OCI-LY7 (cell line): ENCODE results near the gene CISD2.

Experiments
- CTCF ChIP-seq: fragments of 200-600 bp; sonication (generic); conservative IDR thresholded peaks from 2 replicates; pipeline ENCODE4 v1.5.1; 2014; ENCODE audit warnings: mild to moderate bottlenecking, antibody characterized with exemption, low read length, moderate library complexity, mixed read lengths
- EZH2phosphoT487 ChIP-seq: fragments of 200-600 bp; sonication (generic); IDR thresholded peaks from 2 replicates; pipeline ENCODE4 v1.6.1; 2018; ENCODE audit warnings: low read depth, borderline replicate concordance, mild to moderate bottlenecking, mixed run types, antibody characterized with exemption, low read length, moderate library complexity, mixed read lengths

DNA sequence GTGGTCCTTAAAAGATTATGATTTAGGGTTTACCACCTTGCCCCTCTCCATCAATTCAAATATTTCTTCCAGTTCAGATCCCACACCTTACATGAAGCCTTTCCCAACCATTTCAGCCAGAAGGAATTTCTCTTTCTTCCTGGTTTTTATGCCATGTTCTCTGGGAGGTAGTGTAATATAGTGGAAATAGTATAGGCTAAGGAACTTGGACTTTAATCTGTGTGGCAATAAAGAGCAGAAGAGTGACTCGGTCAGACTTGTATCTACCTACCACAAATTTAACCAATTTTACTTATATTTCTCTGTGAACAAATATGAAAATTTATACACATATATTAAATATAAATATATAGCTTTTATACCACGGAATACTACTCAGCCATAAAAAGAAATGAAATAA, 18.4 kb upstream of the CISD2 start:
- TF ChIP-seq CTCF, result no peak
- no peak for TF ChIP-seq EZH2phosphoT487
